ENCODE data around the gene NAGPA. TPM values are rescaled to one million over a fixed set of nuclear protein-coding genes. Genes with fewer than 3 reads are reported as not detected.

The NAGPA gene
- total RNA-seq, 3 donors from 2014 or later (not counting 1 experiment from before 2014, with no cell fraction given) = 14.7 to 27.8 (median 23.0) TPM

DNA sequence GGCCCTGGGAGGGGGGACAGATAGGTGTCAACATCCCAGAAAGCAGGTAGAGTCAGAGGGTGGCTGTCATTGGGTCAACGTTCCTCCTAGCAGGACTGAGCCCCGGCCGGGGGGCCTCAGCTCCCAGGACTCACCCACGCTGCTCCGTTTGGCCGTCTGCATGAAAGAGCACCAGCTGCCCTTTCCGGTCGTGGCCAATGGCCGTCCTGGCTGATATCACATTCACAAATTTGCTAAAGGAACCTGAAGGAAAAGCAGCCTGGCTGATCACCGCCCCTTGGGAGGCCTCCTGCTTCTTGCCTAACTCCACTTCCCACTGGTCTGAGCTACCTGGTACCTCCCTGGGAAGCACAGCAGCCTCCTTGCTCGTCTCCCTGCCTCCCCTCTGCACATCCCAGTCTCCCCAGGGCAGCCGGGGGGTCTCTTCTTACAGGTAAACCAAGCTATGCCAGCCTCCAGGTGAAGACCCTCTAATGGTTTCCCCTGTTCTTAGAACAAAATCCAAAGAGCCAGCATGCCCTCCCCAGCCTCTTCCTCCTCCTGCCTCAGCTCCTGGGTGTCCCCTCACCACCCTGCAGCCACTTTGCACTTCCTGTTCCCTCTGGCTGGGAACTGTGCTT lies 3.4 kb downstream of the NAGPA start:
- Mint-ChIP-seq H3K27me3 (ENCODE audit: low read depth in 2 of 2) (no peaks in the 10 kb centered on the region), H3K4me1 (peaks cover 14 to 20% of the 10 kb centered on the region in 2 donors), H3K36me3 (no peaks in the 10 kb centered on the region), H3K9me3 (no peaks in the 10 kb centered on the region), H3K4me3 (no peak overlapping the region), H3K27ac (no peak overlapping the region)
- H3K4me1 ChIP-seq (ENCODE audit: control insufficient read depth, insufficient read depth, low read length) = peaks cover 19% of the 10 kb centered on the region
- H3K4me3 ChIP-seq (ENCODE audit: low read length) = no peak overlapping the region
- no peak for TF ChIP-seq CTCF (IDR thresholded peaks at IDR 0.05)
- intact Hi-C loops (cut with micrococcal nuclease) = loop anchor here (10.0 kb wide), 1 partner anchor 64 kb away; the partner anchor contains the start of gene EEF2KMT
- peaks cover 8% of the 10 kb centered on the region for H3K36me3 ChIP-seq (ENCODE audit: control insufficient read depth, insufficient read depth, low read length)
- H3K27ac ChIP-seq (ENCODE audit: low read length) = no peak overlapping the region
- WGBS (ENCODE audit: insufficient coverage) = 95% methylated on average over 12 of the region's 12 CpGs
- ATAC-seq (no peak), DNase-seq (no peak)
- no peaks in the 10 kb centered on the region for H3K27me3 ChIP-seq (ENCODE audit: control insufficient read depth, insufficient read depth, low read length)
- no peaks in the 10 kb centered on the region for H3K9me3 ChIP-seq (ENCODE audit: control insufficient read depth, insufficient read depth, low read length)

- H3K9me3 ChIP-seq (ENCODE audit: control insufficient read depth, insufficient read depth, low read length) = no peaks in the 10 kb centered on the region
- Mint-ChIP-seq H3K27ac (no peak overlapping the region), H3K27me3 (ENCODE audit: low read depth in 2 of 2) (no peaks in the 10 kb centered on the region), H3K36me3 (no peaks in the 10 kb centered on the region), H3K4me3 (no peak overlapping the region), H3K4me1 (peaks cover 8 to 15% of the 10 kb centered on the region in 2 donors), H3K9me3 (no peaks in the 10 kb centered on the region)
- 93% methylated on average over 18 of the region's 18 CpGs for WGBS (ENCODE audit: insufficient coverage)
- DNase-seq (no peak), ATAC-seq (no peak)
- no peaks in the 10 kb centered on the region for H3K27me3 ChIP-seq (ENCODE audit: control insufficient read depth, insufficient read depth, low read length)
- no peak overlapping the region for H3K4me3 ChIP-seq (ENCODE audit: low read length)
- no peak overlapping the region for H3K27ac ChIP-seq (ENCODE audit: low read length)
- intact Hi-C loops (cut with micrococcal nuclease) = no loop called here
- peaks cover 11% of the 10 kb centered on the region for H3K4me1 ChIP-seq (ENCODE audit: control insufficient read depth, insufficient read depth, low read length)
- TF ChIP-seq CTCF (IDR thresholded peaks at IDR 0.05) = no peak
- H3K36me3 ChIP-seq (ENCODE audit: control insufficient read depth, insufficient read depth, low read length) = peaks cover 8% of the 10 kb centered on the region
Observed at GRCh38 chr16:5028950-5029475, 4.7 kb downstream of the NAGPA start.

- ATAC-seq (no peak), DNase-seq (no peak)
- Histone ChIP-seq H3K27ac (ENCODE audit: low read length) (no peak overlapping the region), H3K4me1 (ENCODE audit: control insufficient read depth, insufficient read depth, low read length) (peaks cover 4% of the 10 kb centered on the region), H3K27me3 (ENCODE audit: control insufficient read depth, insufficient read depth, low read length) (no peaks in the 10 kb centered on the region), H3K9me3 (ENCODE audit: control insufficient read depth, insufficient read depth, low read length) (no peaks in the 10 kb centered on the region), H3K4me3 (ENCODE audit: low read length) (no peak overlapping the region), H3K36me3 (ENCODE audit: control insufficient read depth, insufficient read depth, low read length) (peaks cover 8% of the 10 kb centered on the region)
- WGBS (ENCODE audit: insufficient coverage) = 97% methylated on average over 29 of the region's 32 CpGs
- no peaks in the 10 kb centered on the region for H3K9me3 Mint-ChIP-seq
- H3K36me3 Mint-ChIP-seq = no peaks in the 10 kb centered on the region
- no peak for TF ChIP-seq CTCF (IDR thresholded peaks at IDR 0.05)
- intact Hi-C loops (cut with micrococcal nuclease) = no loop called here
- H3K4me3 Mint-ChIP-seq = no peak overlapping the region
- peaks cover 3 to 8% of the 10 kb centered on the region in 2 donors for H3K4me1 Mint-ChIP-seq
- no peak overlapping the region for H3K27ac Mint-ChIP-seq
- no peaks in the 10 kb centered on the region for H3K27me3 Mint-ChIP-seq (ENCODE audit: low read depth in 2 of 2)
Observed at GRCh38 chr16:5027575-5028235, 6.0 kb downstream of the NAGPA start.
